Measurements from ENCODE around the gene FAM107A. TPM values are rescaled to one million over a fixed set of nuclear protein-coding genes. Genes with fewer than 3 reads are reported as not detected.

FAM107A gene
- total and polyA plus RNA-seq, 2 of the 13 experiments (the other 11 are each of a cell fraction or from before 2014, with no cell fraction given), result not detected

DNA sequence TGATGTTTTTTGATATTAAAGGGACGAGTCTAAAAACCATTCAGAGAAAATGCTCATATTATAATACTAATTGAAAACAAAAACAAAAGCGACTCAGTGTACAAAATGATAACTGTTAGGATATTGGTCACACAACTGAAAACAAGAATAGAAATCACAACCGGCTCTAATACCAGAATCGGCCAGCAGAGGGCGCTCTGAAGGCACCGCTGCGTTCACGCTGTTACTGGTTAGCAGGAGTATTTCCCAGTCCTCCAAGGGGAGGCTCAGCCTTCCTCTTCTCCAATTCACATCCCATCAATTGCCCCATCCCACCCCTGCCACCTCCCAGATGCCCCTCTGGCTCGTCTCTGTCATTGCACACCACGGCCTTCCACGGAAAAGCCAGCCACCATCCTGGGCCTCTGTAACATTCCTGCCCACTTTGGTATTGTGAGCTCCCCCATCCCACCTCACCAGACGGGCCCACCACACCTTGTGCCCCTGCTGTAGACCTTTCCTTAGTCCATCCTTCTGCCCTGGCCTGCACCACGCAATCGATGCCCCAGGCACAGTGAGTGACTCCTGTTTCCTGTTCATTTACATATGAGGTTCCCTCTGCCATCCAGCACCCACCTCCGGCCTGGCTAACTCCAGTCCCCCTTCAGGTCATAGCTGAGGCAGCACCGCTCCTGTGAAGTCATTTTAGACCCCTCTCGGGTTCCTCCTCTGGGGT lies 8.5 kb downstream of the FAM107A start:
- Histone ChIP-seq H2AFZ (ENCODE audit: low read length) (no peak overlapping the region), H3K36me3 (replicated peaks in 1 of 2; ENCODE audit: control insufficient read depth in 1 of 2, insufficient read depth in 2 of 2, low read length in 2 of 2) (no peaks in the 10 kb centered on the region), H3K9me3 (ENCODE audit: low read length) (no peaks in the 10 kb centered on the region), H3K4me1 (ENCODE audit: insufficient read depth, low read length) (peaks cover 30% of the 10 kb centered on the region), H3K9ac (ENCODE audit: insufficient read depth, low read depth, low read length) (no peak overlapping the region), H3K27me3 (ENCODE audit: control insufficient read depth in 1 of 2, insufficient read depth in 2 of 2, low read length in 2 of 2) (no peaks in the 10 kb centered on the region), H3K79me2 (ENCODE audit: insufficient read depth, low read length) (no peaks in the 10 kb centered on the region), H3K4me3 (replicated peaks in 1 of 3; ENCODE audit: insufficient read depth in 1 of 3, low read depth in 2 of 3, low read length in 3 of 3) (no peak overlapping the region), H3K27ac (ENCODE audit: extremely low read length, insufficient read depth, low read length) (no peak overlapping the region), H3K4me2 (ENCODE audit: low read depth, low read length) (no peak overlapping the region), H4K20me1 (ENCODE audit: insufficient read depth, low read length) (no peaks in the 10 kb centered on the region)
- DNase-seq (ENCODE audit: low spot score), result peak; percentile 35
- ChIA-PET CTCF (ENCODE audit: low intra/inter-chr PET ratio, low total read pairs) (interaction anchor here (1.0 to 1.4 kb wide), 3 partner anchors 36 to 62 kb away, joined by 5 to 18 read pairs (median 6); no protein-coding TSS in a partner anchor), POLR2A (interaction anchor here (0.7 kb wide), 1 partner anchor 33 kb away, joined by 3 read pairs; no protein-coding TSS in a partner anchor)
- intact Hi-C loops (cut with micrococcal nuclease; ENCODE audit: unreplicated experiment) (loop anchor here (1.0 kb wide), 1 partner anchor 62 kb away; no protein-coding TSS in a partner anchor), in situ Hi-C loops (cut with HindIII; ENCODE audit: extremely low pct_ligation_motif_present, low pct_unique_long_range_greater_than_20kb) (loop anchor here (5.0 kb wide), 1 partner anchor 59 kb away; no protein-coding TSS in a partner anchor)
- peak; percentile 79 for FAIRE-seq
- ATAC-seq, result peak; percentile 55
- 16% methylated on average over 16 of the region's 17 CpGs for WGBS (ENCODE audit: low lambda C conversion rate)
- no TSS peak for BruUV-seq (replicated peaks)
- TF ChIP-seq ESRRA (CRISPR knock-in tag; IDR thresholded peaks at IDR 0.05; ENCODE audit: low read depth) (no peak), GATAD2A (CRISPR knock-in tag; IDR thresholded peaks at IDR 0.05) (no peak), RAD21 (CRISPR knock-in tag; IDR thresholded peaks at IDR 0.05) (peak; percentile 44; the same call in 1 of the 2 replicates), ATF1 (CRISPR knock-in tag; IDR thresholded peaks at IDR 0.05) (no peak), ZNF672 (CRISPR knock-in tag; IDR thresholded peaks at IDR 0.05) (no peak), ZNF841 (CRISPR knock-in tag; IDR thresholded peaks at IDR 0.05; ENCODE audit: borderline replicate concordance) (no peak), ARNT2 (CRISPR knock-in tag; IDR thresholded peaks at IDR 0.05; ENCODE audit: low read depth) (no peak), MIXL1 (CRISPR knock-in tag; IDR thresholded peaks at IDR 0.05) (no peak), RORA (CRISPR knock-in tag; IDR thresholded peaks at IDR 0.05) (no peak), NRL (CRISPR knock-in tag; IDR thresholded peaks at IDR 0.05; ENCODE audit: borderline replicate concordance) (no peak), ZNF446 (CRISPR knock-in tag; IDR thresholded peaks at IDR 0.05) (no peak), ZNF576 (CRISPR knock-in tag; IDR thresholded peaks at IDR 0.05) (no peak), ZBTB20 (CRISPR knock-in tag; IDR thresholded peaks at IDR 0.05; ENCODE audit: borderline replicate concordance, low read depth) (no peak), EEA1 (CRISPR knock-in tag; IDR thresholded peaks at IDR 0.05; ENCODE audit: borderline replicate concordance) (no peak), ZNF720 (CRISPR knock-in tag; IDR thresholded peaks at IDR 0.05) (no peak), ZNF143 (CRISPR knock-in tag; IDR thresholded peaks at IDR 0.05) (no peak), ZNF691 (CRISPR knock-in tag; IDR thresholded peaks at IDR 0.05; ENCODE audit: borderline replicate concordance, low read depth) (no peak), ZNF343 (CRISPR knock-in tag; IDR thresholded peaks at IDR 0.05) (no peak), CREBL2 (CRISPR knock-in tag; IDR thresholded peaks at IDR 0.05; ENCODE audit: borderline replicate concordance) (no peak)
- TF ChIP-seq, protein P1, sequence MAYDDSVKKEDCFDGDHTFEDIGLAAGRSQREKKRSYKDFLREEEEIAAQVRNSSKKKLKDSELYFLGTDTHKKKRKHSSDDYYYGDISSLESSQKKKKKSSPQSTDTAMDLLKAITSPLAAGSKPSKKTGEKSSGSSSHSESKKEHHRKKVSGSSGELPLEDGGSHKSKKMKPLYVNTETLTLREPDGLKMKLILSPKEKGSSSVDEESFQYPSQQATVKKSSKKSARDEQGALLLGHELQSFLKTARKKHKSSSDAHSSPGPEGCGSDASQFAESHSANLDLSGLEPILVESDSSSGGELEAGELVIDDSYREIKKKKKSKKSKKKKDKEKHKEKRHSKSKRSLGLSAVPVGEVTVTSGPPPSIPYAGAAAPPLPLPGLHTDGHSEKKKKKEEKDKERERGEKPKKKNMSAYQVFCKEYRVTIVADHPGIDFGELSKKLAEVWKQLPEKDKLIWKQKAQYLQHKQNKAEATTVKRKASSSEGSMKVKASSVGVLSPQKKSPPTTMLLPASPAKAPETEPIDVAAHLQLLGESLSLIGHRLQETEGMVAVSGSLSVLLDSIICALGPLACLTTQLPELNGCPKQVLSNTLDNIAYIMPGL (CRISPR knock-in tag; IDR thresholded peaks at IDR 0.05; ENCODE audit: borderline replicate concordance in 1 of 2, low read depth in 1 of 2), result peak in 1 of 2 experiments; percentile 17; a peak in 1 of 4 replicates

All from HepG2 (cell line).